ENCODE data around the gene MAPKBP1.

Gene MAPKBP1

DNA sequence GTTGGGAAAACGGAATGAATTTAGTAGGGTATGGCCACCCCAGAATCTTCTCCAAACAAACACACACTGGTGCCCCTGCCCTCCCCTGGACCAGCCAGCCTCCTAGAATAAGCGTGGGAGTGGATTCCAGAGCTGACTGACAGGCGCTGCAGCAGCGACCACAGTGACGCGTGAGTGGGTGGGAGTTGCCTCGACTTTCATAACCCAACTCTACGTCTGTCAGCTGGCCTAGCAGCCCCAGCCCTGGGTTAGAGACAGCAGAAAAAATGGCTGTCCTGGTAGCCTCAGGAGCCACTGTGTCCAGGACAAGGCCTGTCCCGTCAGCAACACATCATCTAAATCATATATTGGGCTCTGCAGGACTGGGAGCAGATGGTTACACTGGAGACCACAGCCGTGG is 74.3 kb downstream of the MAPKBP1 start:
- DNase-seq (ENCODE audit: low read depth), result no peak

- DNase-seq (ENCODE audit: low read depth), result no peak
These were observed 74.9 kb downstream of the MAPKBP1 start for GRCh38 chr15:41849204-41849603.

DNA sequence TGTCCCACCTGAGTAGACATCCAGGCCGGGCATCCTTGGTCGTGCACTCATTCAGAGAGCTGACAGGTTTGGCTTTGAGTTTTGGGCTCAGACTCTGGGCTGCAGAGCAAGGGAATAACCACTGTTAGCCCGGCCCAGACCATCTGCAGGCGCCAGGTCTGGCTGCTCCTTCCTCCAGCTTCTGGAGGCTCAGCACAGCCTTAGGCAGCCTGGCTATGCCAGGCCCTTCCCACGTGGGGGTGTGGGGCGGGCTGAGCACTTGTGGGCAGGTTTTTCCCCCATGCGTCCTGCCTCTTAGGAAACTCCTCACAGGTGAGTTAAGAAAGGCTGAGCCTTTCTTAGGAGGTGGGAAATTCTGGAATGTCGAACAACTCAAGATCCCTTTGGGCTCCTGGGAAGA is 75.6 kb downstream of the MAPKBP1 start:
- DNase-seq (ENCODE audit: low read depth), result no peak

GRCh38 chr15:41850482-41851166 is 76.3 kb downstream of the MAPKBP1 start:
- no peak for DNase-seq (ENCODE audit: low read depth)

DNA sequence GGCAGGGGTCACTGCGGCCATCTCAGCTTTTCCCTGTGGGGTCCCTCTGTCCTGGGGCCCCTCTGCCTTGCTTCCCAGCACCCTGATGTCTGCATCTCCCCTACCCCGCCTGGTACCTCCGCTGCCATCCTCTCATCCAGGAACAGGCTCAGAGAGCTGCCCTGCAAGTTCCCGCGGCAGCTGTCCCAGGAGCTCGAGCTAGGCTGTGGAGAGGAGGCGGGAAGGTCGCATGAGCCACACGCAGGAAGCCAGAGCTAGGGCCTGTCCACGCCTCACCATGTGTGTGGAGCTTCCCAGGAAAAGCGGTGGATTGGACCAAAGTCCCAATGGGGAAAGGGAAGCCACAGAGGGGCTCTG is 76.9 kb downstream of the MAPKBP1 start:
- no peak for DNase-seq (ENCODE audit: low read depth)

DNA sequence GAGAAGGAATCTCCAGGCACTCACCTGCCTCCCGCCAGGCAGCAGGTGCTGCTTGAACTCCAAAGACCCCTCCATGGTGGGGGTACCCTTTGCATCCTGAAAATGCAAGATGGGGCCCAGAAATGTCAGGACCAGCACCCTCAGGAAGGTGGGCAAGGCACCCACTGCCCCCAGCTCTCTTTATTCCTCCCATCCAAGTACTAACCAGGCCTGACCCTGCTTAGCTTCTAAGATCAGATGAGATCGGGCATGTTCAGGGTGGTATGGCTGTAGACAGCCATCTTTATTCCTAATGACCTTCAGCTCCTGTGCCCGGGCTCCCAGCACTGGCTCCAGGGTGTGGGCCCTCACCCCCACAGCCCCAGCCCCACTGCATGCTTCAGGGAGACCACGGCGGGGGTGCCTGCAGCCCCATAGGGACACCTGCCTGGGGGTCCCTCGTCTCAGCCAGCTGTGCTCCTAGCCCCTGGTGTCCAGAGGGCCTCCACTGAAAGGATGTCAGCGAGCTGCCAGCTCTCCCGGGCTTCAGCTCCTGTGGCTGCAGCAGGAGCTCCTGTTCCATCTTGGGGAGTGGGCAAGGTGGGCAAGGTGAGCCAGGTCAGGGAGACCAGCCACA is 77.6 kb downstream of the MAPKBP1 start:
- no peak for DNase-seq (ENCODE audit: low read depth)

- no peak for DNase-seq (ENCODE audit: low read depth)
These were observed 78.7 kb downstream of the MAPKBP1 start for GRCh38 chr15:41852736-41853590.

DNA sequence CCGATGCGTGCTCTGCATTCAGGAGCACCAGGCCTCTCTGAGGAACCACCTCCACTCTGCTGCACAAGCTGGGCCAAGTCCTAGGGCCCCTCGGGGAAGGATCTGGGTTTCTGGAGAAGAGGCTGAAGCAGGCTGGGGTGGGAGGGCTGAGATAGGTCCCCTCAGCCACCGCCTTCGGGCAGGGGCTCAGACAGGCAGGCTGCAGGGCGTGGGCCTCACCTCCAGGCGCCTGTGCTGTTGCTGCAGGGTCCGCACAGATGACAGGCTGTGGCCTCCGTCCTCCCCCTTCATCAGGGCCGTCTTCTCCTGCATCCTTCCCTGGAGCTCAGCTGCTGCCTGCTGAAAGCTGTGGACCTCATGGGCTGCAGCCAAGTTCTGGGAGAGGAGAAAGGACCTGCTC is 79.5 kb downstream of the MAPKBP1 start:
- no peak for DNase-seq (ENCODE audit: low read depth)

DNA sequence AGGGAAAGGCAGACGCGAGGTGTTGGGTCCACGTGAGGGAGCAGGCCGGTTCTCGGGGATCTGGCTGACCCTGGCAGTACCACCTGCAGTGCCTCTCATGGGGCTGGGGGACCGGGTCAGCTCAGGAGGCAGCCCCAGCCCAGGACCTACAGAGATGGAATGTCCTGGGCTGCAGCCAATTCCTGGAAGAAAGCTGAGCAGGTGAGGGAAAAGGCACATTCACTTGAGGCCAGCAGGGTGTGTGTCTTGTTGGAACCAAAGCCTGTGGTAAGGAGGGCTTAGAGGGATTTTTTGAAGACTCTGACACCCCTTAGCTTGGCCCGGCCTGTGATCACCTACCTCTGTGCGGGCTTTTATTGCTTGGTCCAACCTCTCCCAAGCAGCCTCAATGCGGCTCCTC is 80.2 kb downstream of the MAPKBP1 start:
- DNase-seq (ENCODE audit: low read depth), result no peak

DNA sequence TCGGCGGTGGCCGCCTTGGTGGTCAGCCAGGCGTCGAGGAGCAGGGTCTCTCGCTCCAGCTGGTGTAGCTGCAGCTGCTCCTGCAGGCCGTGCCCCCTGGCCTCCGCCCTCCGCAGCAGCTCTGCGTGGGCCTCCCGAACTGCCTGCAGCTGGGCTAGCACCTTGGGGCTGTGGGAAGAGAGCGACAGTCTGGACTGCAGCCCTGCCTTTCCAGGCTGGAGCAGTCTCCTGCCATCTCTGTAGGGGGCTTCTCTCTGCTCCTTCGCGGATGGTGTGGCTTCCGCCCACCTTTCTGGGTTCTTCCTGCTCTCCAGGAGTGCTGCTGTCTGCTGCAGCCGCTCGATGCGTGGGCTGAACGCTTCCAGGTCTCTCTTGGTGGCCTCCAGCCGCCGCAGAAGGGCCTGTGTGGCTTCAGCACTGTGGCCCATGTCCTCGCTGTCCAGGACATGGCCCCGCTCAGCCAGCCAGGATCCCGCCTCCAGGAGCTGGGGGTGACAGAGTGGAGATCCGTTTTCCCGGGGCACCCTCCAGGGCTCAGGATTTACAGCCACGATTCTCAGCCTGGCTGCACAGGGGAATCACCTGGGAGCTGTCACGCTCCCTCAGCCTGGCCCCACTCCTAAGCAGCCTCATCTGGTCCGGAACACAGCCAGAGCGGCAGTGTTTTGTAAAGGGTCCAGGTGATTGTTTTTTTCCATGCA is 81.1 kb downstream of the MAPKBP1 start:
- DNase-seq (ENCODE audit: low read depth), result no peak

GRCh38 chr15:41856262-41856661 is 82.0 kb downstream of the MAPKBP1 start:
- no peak for DNase-seq (ENCODE audit: low read depth)

- no peak for DNase-seq (ENCODE audit: low read depth)
These were observed 82.4 kb downstream of the MAPKBP1 start for GRCh38 chr15:41856716-41857115.

DNA sequence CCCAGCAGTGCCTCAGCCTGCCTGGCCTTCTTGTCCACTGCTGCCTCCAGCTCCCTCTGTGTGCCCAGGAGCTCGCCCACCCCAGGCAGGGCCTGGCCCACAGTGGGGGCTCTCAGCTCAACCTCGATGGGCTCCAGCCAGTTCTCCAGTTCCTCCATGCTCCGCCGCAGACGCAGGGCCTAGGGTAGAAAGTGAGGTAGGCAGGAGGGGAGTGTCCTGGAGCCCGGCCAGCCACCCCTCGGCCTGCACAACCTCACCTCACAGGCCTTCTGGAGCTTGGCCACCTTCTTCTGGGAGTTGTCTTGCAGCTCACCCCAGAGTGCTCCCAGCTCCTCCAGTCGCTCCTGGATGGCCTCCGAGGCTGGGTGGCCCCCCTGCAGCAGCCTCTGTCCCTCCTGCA is 83.0 kb downstream of the MAPKBP1 start:
- no peak for DNase-seq (ENCODE audit: low read depth)

DNA sequence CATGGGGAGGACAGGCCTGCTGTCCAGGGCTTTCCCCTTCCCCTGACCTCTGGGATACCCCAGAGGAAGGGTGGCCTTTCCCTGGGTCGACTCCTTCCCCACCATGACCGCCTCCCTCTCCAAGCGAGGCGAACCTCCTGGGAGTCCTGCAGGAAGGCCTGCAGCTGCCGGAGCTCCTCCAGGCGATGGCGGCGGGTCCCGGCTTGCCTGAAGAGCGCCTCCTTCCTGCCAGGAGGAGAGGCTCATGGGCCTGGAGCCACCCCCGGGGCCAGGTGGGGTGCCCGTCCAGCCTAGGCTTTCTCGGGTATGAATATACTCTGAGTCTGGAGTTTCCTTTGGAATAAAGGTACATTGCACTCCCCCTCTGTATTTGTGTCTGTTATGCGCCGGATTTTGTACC is 84.5 kb downstream of the MAPKBP1 start:
- no peak for DNase-seq (ENCODE audit: low read depth)

GRCh38 chr15:41860049-41860828 is 86.0 kb downstream of the MAPKBP1 start:
- no peak for DNase-seq (ENCODE audit: low read depth)

GRCh38 chr15:41861736-41862356 is 87.6 kb downstream of the MAPKBP1 start:
- DNase-seq (ENCODE audit: low read depth), result no peak

DNA sequence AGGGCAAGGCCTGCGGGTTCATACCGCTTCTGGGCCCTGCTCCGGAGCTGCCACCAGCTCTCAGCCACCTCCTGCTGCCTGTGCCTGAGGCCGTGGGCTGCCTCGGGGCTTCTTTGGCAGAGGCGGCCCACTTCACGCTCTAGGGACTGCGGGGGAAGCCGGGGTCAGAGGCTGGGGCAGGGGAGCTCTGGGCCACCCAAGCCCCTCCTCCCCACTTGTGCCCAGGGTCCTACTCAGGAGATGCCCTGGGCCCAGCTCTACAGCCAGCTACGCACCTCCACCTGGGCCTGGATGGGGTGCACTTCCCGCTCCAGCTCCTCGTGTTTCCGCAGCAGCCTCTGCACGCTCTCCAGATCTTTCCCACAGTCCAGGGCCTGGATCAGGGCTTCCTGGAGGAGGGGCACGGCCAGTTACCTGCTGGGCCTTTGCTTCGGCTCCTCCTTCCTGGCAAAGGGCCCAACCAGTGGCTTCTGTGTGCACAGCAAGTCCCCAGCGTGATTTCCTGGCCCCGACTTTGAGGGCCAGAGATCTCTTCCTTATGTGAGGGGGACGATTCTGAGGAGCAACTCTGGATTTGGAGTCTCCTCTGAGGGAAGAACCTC is 88.3 kb downstream of the MAPKBP1 start:
- no peak for DNase-seq (ENCODE audit: low read depth)

DNA sequence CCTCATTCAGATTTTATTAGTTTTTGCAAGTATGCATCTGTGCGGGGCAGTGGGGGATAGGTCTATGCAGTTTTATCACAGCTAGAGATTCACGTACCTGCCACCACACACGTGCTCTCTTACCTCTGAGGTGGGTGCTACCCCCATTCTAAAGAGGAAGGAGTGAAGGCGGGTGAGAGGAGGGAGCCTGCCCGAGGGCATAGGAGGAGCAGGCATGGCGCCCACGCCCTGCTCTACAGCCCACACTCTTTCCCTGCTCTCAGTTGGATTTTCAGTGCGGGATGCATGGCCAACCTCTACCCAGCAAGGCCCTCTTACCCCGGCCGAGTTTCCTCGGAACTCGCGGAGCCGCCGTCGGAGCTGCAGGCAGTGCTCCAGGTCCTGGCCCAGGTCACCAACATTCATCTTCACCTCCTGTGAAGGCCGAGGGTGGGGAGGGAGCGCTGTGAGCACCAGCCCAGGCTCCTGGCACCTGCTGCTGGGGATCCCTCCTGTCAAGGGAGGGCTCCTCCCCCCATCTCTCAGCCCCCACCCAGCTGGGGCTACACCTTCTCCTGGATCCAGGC is 91.3 kb downstream of the MAPKBP1 start:
- DNase-seq (ENCODE audit: low read depth), result no peak

DNA sequence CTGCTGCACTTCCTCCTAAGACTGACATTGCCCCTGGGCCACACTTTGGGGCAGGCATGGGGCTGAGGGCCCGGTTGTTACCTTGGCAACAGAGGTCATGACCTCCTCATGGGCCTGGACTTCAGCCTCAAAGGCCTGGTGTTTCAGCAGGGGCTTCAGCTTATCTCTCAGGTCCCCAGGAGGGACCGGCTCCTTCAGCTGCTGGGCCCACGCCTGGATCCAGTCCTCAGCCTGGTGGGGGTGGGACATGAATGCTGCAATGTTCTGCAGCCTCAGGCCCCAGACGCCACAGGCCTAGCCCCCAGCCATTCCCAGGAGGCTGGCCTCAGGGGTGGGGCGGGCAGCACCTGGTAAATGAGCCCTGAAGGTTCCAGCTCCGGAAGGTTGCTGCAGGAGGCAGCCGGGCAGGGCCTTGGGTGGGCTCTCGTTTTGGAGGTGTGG is 92.0 kb downstream of the MAPKBP1 start:
- DNase-seq (ENCODE audit: low read depth), result no peak

DNA sequence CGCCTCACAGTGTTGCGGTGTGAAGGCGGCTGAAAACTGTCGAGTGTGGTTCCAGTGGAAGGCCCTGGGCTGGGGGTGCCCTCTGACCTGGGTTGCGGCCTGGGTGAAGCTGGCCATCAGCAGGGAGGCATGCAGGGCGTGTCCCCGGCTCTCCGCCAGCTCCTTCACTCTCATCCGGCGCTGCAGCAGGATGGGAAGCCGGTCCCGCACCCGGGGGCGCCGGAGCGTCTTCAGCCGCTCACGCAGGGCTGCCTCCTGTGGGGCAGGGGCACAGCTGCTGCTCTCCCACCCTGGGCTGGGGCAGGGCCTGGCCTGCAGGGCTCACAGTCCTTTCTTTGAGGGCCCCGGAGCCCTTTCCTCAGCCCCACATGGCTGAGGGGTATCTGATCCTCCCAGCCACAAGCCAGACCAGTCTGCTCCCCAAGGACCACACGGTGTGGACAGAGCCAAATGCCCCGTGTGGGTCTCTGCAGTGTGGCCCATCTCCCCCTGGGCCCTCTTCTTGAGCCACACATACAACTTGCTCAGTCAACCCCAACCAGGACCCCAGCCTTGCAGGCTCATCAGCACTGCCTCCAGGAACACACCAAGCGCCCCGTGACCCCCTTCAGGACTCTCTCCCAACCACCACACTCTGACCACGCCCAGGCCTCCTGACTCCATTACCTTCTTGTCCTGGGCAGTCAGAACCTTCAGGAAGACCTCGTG is 92.7 kb downstream of the MAPKBP1 start:
- no peak for DNase-seq (ENCODE audit: low read depth)

All from GM04504 (cell line).